Effector CD8-positive, alpha-beta T cell (primary cell): Measurements from ENCODE around the gene PATJ.
"Not testable (repeated sequence)": the region's sequence is repeated elsewhere in the genome, so short reads cannot be mapped to it uniquely, and the experiment has no call there.

ENCODE experiments used
- DNase-seq: peaks from one replicate; lab custom pipeline; 2025; lab: John Stamatoyannopoulos, UW

The PATJ gene

GRCh38 chr1:61942856-61943255 lies 200.6 kb downstream of the PATJ start:
- DNase-seq: no peak

- DNase-seq: not testable (repeated sequence)
Observed at GRCh38 chr1:61948685-61949084, 206.4 kb downstream of the PATJ start.

- DNase-seq: no peak
Observed at GRCh38 chr1:61950418-61950817, 208.1 kb downstream of the PATJ start.

- no peak for DNase-seq
Observed at GRCh38 chr1:61951731-61952580, 209.7 kb downstream of the PATJ start.

GRCh38 chr1:61952675-61953074 lies 210.4 kb downstream of the PATJ start:
- no peak for DNase-seq

GRCh38 chr1:61953076-61953789 lies 211.0 kb downstream of the PATJ start:
- DNase-seq: no peak

- DNase-seq: no peak
Observed at GRCh38 chr1:61953790-61954150, 211.5 kb downstream of the PATJ start.

- DNase-seq: no peak
Observed at GRCh38 chr1:61955261-61955660, 213.0 kb downstream of the PATJ start.

GRCh38 chr1:61956016-61956645 lies 213.9 kb downstream of the PATJ start:
- DNase-seq: no peak

- no peak for DNase-seq
Observed at GRCh38 chr1:61956784-61957183, 214.5 kb downstream of the PATJ start.

GRCh38 chr1:61961009-61961408 lies 218.7 kb downstream of the PATJ start:
- DNase-seq: no peak

GRCh38 chr1:61962631-61963030 lies 220.4 kb downstream of the PATJ start:
- no peak for DNase-seq

- not testable (repeated sequence) for DNase-seq
Observed at GRCh38 chr1:61966450-61967225, 224.4 kb downstream of the PATJ start.

- DNase-seq: no peak
Observed at GRCh38 chr1:61967750-61968149, 225.5 kb downstream of the PATJ start.

- DNase-seq: no peak
Observed at GRCh38 chr1:61968869-61969268, 226.6 kb downstream of the PATJ start.

- no peak for DNase-seq
Observed at GRCh38 chr1:61973100-61973837, 231.0 kb downstream of the PATJ start.

- no peak for DNase-seq
Observed at GRCh38 chr1:61975638-61976037, 233.4 kb downstream of the PATJ start.

- no peak for DNase-seq
Observed at GRCh38 chr1:61976566-61976965, 234.3 kb downstream of the PATJ start.

- no peak for DNase-seq
Observed at GRCh38 chr1:61978796-61979195, 236.5 kb downstream of the PATJ start.

GRCh38 chr1:61979729-61980128 lies 237.4 kb downstream of the PATJ start:
- DNase-seq: no peak

- no peak for DNase-seq
Observed at GRCh38 chr1:61980561-61980960, 238.3 kb downstream of the PATJ start.
